ENCODE measurements around the gene DPP4. TPM values are rescaled to one million over a fixed set of nuclear protein-coding genes. Genes with fewer than 3 reads are reported as not detected.

DPP4 gene
- total RNA-seq, 1 experiment from 2014 or later = 2.8 TPM

GRCh38 chr2:161982548-161983330 lies 91.3 kb downstream of the DPP4 start:
- no peak overlapping the region for H2AFZ ChIP-seq (ENCODE audit: low read length)
- no peak overlapping the region for H3K9ac ChIP-seq (ENCODE audit: extremely low read depth, insufficient read length, low read length)
- H3K56ac ChIP-seq (ENCODE audit: insufficient read length, low read depth, low read length) = no peak overlapping the region
- H4K20me1 ChIP-seq (ENCODE audit: control insufficient read depth, insufficient read depth, insufficient read length) = no peaks in the 10 kb centered on the region
- no peak overlapping the region for H3K4me2 ChIP-seq (ENCODE audit: insufficient read depth, insufficient read length, low read length)
- no CpG with 5 or more reads among the region's 7 CpGs for WGBS (ENCODE audit: extremely low coverage, insufficient read length, low lambda C conversion rate)
- Mint-ChIP-seq H3K27ac (no peak overlapping the region), H3K4me3 (no peak overlapping the region), H3K4me1 (peaks cover 0 to under 1% of the 10 kb centered on the region in 2 experiments; a peak in 2 of 4 replicates), H3K9me3 (no peaks in the 10 kb centered on the region), H3K36me3 (ENCODE audit: insufficient read depth in 1 of 3, low read depth in 3 of 3) (no peaks in the 10 kb centered on the region), H3K27me3 (ENCODE audit: low read depth) (no peaks in the 10 kb centered on the region)
- no peak overlapping the region for H4K8ac ChIP-seq (replicated peaks; ENCODE audit: insufficient read length, low read depth, low read length)
- H3K4ac ChIP-seq (ENCODE audit: low read depth, low read length) = no peak overlapping the region
- no peak overlapping the region for H3K14ac ChIP-seq (ENCODE audit: insufficient read depth, low read length)
- H2BK12ac ChIP-seq (ENCODE audit: insufficient read length, low read depth, low read length) = no peak overlapping the region
- H3K79me1 ChIP-seq (ENCODE audit: insufficient read depth, low read depth, low read length, poor library complexity, severe bottlenecking) = no peaks in the 10 kb centered on the region
- H3K23me2 ChIP-seq (ENCODE audit: insufficient read length, low read depth, low read length, poor library complexity, severe bottlenecking) = no peaks in the 10 kb centered on the region
- H4K91ac ChIP-seq (ENCODE audit: insufficient read length, low read depth, low read length) = no peak overlapping the region
- H2BK120ac ChIP-seq (ENCODE audit: low read depth, low read length, poor library complexity, severe bottlenecking) = no peak overlapping the region
- no peak for DNase-seq
- H3K4me1 ChIP-seq (ENCODE audit: insufficient read depth, low read length) = no peaks in the 10 kb centered on the region
- H3K23ac ChIP-seq (ENCODE audit: insufficient read length, low read depth, low read length) = no peak overlapping the region
- H3T11ph ChIP-seq (ENCODE audit: low read length) = no peak overlapping the region
- no peak overlapping the region for H3K18ac ChIP-seq (ENCODE audit: insufficient read length, low read depth, low read length)
- H3K79me2 ChIP-seq (ENCODE audit: insufficient read depth, low read length) = no peaks in the 10 kb centered on the region
- no peak overlapping the region for H3K27ac ChIP-seq (ENCODE audit: insufficient read length, low read depth, low read length)
- no peaks in the 10 kb centered on the region for H3K27me3 ChIP-seq (ENCODE audit: insufficient read depth, low read length)
- H4K5ac ChIP-seq (ENCODE audit: insufficient read length, low read depth, low read length) = no peak overlapping the region
- H2BK5ac ChIP-seq (ENCODE audit: insufficient read length, low read length) = no peak overlapping the region
- no peak overlapping the region for H2BK20ac ChIP-seq (ENCODE audit: low read depth, low read length, poor library complexity, severe bottlenecking)
- no peak overlapping the region for H2AK5ac ChIP-seq (ENCODE audit: insufficient read length, low read length)
- H3K9me3 ChIP-seq (ENCODE audit: control insufficient read depth, low read depth, low read length) = no peaks in the 10 kb centered on the region
- no peak for TF ChIP-seq CTCF (conservative IDR thresholded peaks at IDR 0.05)
- H2BK15ac ChIP-seq (ENCODE audit: low read depth, low read length) = no peak overlapping the region

Data from H9 (cell line).